K562 (cell line): ENCODE results near the gene STX11. TPM values are rescaled to one million over a fixed set of nuclear protein-coding genes. Genes with fewer than 3 reads are reported as not detected.

Experiments used
- ATAC-seq: fragments of 200-7000 bp; cut with Tn5 transposase; 3 replicates; pipeline ENCODE4 v1.9.1; 2020; ENCODE audit warnings: moderate library complexity
- BruUV-seq: library from RNA; stranded (reverse); fragments of 400-500 nt; replicated peaks from 2 replicates; lab custom pipeline; 2021; lab: Mats Ljungman, UMichigan
- CTCF ChIA-PET: fragments of 300-600 bp; formaldehyde crosslinking; extraction: SDS; loops from one replicate; lab custom pipeline; 2021; ENCODE audit warnings: low intra/inter-chr PET ratio; lab: Yijun Ruan, JAX
- POLR2A ChIA-PET: fragments of 300-600, 350-650 bp; sonication (Branson Sonifier 250); formaldehyde crosslinking; extraction: SDS; loops from one replicate; lab custom pipeline; 2021; ENCODE audit warnings: antibody characterized with exemption, inconsistent platforms; lab: Yijun Ruan, JAX
- DNase-seq, 4 experiments: peaks; one replicate each; pipeline versions ENCODE4 v3.0.0 to v3.0.0-alpha.2; 2011 to 2018; ENCODE audit warnings: low spot score in 3 of 4, mixed read lengths in 3 of 4; ENCODE audit errors: extremely low read depth in 1 of 4
- FAIRE-seq: peaks from 2 replicates; lab custom pipeline; 2011; peaks lifted over from hg19 to GRCh38; lab: Jason Lieb, UNC
- H2AFZ ChIP-seq: 2 replicates; pipeline ENCODE4 v1.6.0; 2011; ENCODE audit warnings: low read depth, low read length, control low read depth, inconsistent platforms
- H3K27ac ChIP-seq: fragments of 200-600 bp; 3 replicates; pipeline ENCODE4 v1.8.0; 2011; ENCODE audit warnings: low read depth, mild to moderate bottlenecking, control low read depth, inconsistent platforms, low read length, moderate library complexity, mixed read lengths; ENCODE audit errors: extremely low read depth
- H3K27me3 ChIP-seq, 2 experiments: fragments of 300-600 bp in 1 of 2; 2 replicates in 1 of 2; 3 replicates in 1 of 2; pipeline versions ENCODE4 v1.6.0 to v1.8.0; 2011; ENCODE audit warnings: inconsistent platforms in 2 of 2, low read length in 2 of 2, mild to moderate bottlenecking in 1 of 2, mixed read lengths in 1 of 2, moderate library complexity in 1 of 2; ENCODE audit not compliant: control insufficient read depth in 2 of 2, insufficient read depth in 2 of 2
- H3K36me3 ChIP-seq: fragments of 300-600 bp; 3 replicates; pipeline ENCODE4 v1.8.0; 2011; ENCODE audit warnings: mild to moderate bottlenecking, low read length, inconsistent platforms; ENCODE audit not compliant: control insufficient read depth, insufficient read depth
- H3K4me1 ChIP-seq, 2 experiments: fragments of 200-600 bp in 1 of 2; replicated peaks in 1 of 2; 2 replicates in 1 of 2; 3 replicates in 1 of 2; pipeline versions ENCODE4 v1.5.1 to v1.8.0; 2011; ENCODE audit warnings: inconsistent platforms in 2 of 2, low read length in 2 of 2, mild to moderate bottlenecking in 1 of 2, mixed read lengths in 1 of 2, moderate library complexity in 1 of 2; ENCODE audit not compliant: control insufficient read depth in 2 of 2, insufficient read depth in 2 of 2
- H3K4me2 ChIP-seq: 2 replicates; pipeline ENCODE4 v1.6.1; 2011; ENCODE audit warnings: low read length, control low read depth, inconsistent platforms, mixed read lengths; ENCODE audit not compliant: insufficient read depth
- H3K4me3 ChIP-seq: fragments of 200-600 bp; sonication (generic), shearing (Covaris generic); 2 replicates; pipeline ENCODE4 v1.5.1; 2016; ENCODE audit warnings: control low read depth, inconsistent platforms
- H3K79me2 ChIP-seq: fragments of 200-600 bp; 3 replicates; pipeline ENCODE4 v1.8.0; 2011; ENCODE audit warnings: low read length, inconsistent platforms; ENCODE audit not compliant: control insufficient read depth, insufficient read depth
- H3K9ac ChIP-seq, 2 experiments: 2 replicates each; pipeline versions ENCODE4 v1.6.0 to v1.6.1; 2011; ENCODE audit warnings: low read depth in 2 of 2, low read length in 2 of 2, control low read depth in 1 of 2, inconsistent platforms in 1 of 2, mild to moderate bottlenecking in 1 of 2, mixed read lengths in 1 of 2; ENCODE audit not compliant: insufficient read depth in 1 of 2
- H3K9me1 ChIP-seq: one replicate; pipeline ENCODE4 v1.6.0; 2011; ENCODE audit warnings: inconsistent platforms, mild to moderate bottlenecking, low read length, moderate library complexity; ENCODE audit not compliant: control insufficient read depth, insufficient read depth
- H3K9me3 ChIP-seq: replicated peaks from 2 replicates; pipeline ENCODE4 v1.5.1; 2011; ENCODE audit warnings: low read depth, low read length, inconsistent platforms; ENCODE audit not compliant: control insufficient read depth, insufficient read depth
- H4K20me1 ChIP-seq: replicated peaks from 2 replicates; pipeline ENCODE4 v1.6.1; 2011; ENCODE audit warnings: low read length, inconsistent platforms, mixed read lengths; ENCODE audit not compliant: control insufficient read depth, insufficient read depth
- BCOR ChIP-seq: fragments of 450-650 bp; IDR thresholded peaks from 2 replicates; pipeline ENCODE4 v1.6.1; 2016
- BDP1 ChIP-seq: IDR thresholded peaks from 3 replicates; pipeline ENCODE4 v1.6.1; 2011; ENCODE audit not compliant: insufficient read length, insufficient read depth
- CUX1 ChIP-seq: fragments of 200-800 bp; sonication (Bioruptor generic); IDR thresholded peaks from 2 replicates; pipeline ENCODE4 v1.6.1; 2016; ENCODE audit warnings: missing genetic modification characterization, missing compliant biosample characterization
- FOXP1 ChIP-seq: sonication (generic); formaldehyde crosslinking; IDR thresholded peaks from 2 replicates; pipeline ENCODE4 v1.8.0; 2022; ENCODE audit warnings: mild to moderate bottlenecking, missing genetic modification reagents
- HNRNPH1 ChIP-seq: fragments of 200-400 bp; formaldehyde crosslinking; optimal IDR thresholded peaks from 2 replicates; pipeline ENCODE3; 2017; ENCODE audit warnings: low read depth, mild to moderate bottlenecking, low read length, moderate library complexity
- IFI16 ChIP-seq: fragments of 250-450 bp; sonication (Bioruptor Pico); IDR thresholded peaks from 2 replicates; pipeline ENCODE4 v2.1.2; 2022; ENCODE audit warnings: mild to moderate bottlenecking, inconsistent platforms
- MCM2 ChIP-seq: fragments of 450-650 bp; IDR thresholded peaks from 2 replicates; pipeline ENCODE4 v1.6.1; 2017; ENCODE audit warnings: low read depth, mild to moderate bottlenecking
- PBX2 ChIP-seq, 2 experiments: IDR thresholded peaks in 1 of 2; conservative IDR thresholded peaks in 1 of 2; 2 replicates each; pipeline ENCODE4 v1.6.1; 2016; ENCODE audit warnings: low read depth in 2 of 2, mild to moderate bottlenecking in 1 of 2, missing compliant biosample characterization in 1 of 2, missing genetic modification characterization in 1 of 2, moderate library complexity in 1 of 2
- TCF15 ChIP-seq: fragments of 250-450 bp; sonication (Bioruptor Pico); IDR thresholded peaks from 2 replicates; pipeline ENCODE4 v1.8.0; 2022; ENCODE audit warnings: moderate library complexity, mild to moderate bottlenecking, inconsistent platforms
- USF2 ChIP-seq: sonication (generic); formaldehyde crosslinking; IDR thresholded peaks from 2 replicates; pipeline ENCODE4 v1.5.0; 2020; ENCODE audit warnings: missing genetic modification reagents
- ZNF133 ChIP-seq: fragments of 250-450 bp; sonication (Bioruptor Pico); IDR thresholded peaks from 2 replicates; pipeline ENCODE4 v1.4.0; 2020; ENCODE audit warnings: mild to moderate bottlenecking
- WGBS: fragments of 100-300 bp; shearing (Covaris generic); methylation state at CpG from one replicate; pipeline ENCODE4 v1.1.6; 2016; ENCODE audit warnings: low coverage, mixed read lengths; ENCODE audit not compliant: insufficient coverage; ENCODE audit errors: missing lambda C conversion rate; 5-methylcytosine and 5-hydroxymethylcytosine counted together
- in situ Hi-C: fragments of 300-500 bp; cut with MboI; formaldehyde crosslinking; loops from 4 replicates; pipeline ENCODE4 v1.15.0; 2018; ENCODE audit warnings: inconsistent platforms, mixed read lengths
- intact Hi-C: fragments of 100-400 bp; cut with micrococcal nuclease; formaldehyde crosslinking; loops from 2 replicates; pipeline ENCODE4 v1.14.2; 2022
- polyA plus RNA-seq, 8 experiments: library from polyadenylated mRNA; depleted of rRNA in 4 of 8; stranded (reverse) in 5 of 8; unstranded in 3 of 8; fragments of >200 nt; fragmentation: Nextera tagmentation in 2 of 8; fragmentation: Illumina TruSeq in 1 of 8; extraction: Ambion mirVana in 2 of 8; extraction: Trizol in 1 of 8; gene quantifications; 2 replicates each; pipeline versions ENCODE4 v1.2.1 to v1.2.3, GENCODE V29; 2011 to 2014; ENCODE audit warnings: inconsistent platforms in 1 of 8, missing spikeins in 1 of 8
- total RNA-seq, 7 experiments: library from RNA; depleted of rRNA in 6 of 7; stranded (reverse); fragments of >200 nt in 6 of 7; fragmentation: Illumina TruSeq in 2 of 7; extraction: Trizol in 2 of 7; gene quantifications; 2 replicates each; pipeline versions ENCODE4 v1.2.1 to v1.2.3, GENCODE V29; 2011 to 2021; ENCODE audit warnings: low replicate concordance in 1 of 7

Gene STX11
- total and polyA plus RNA-seq, 9 of the 15 experiments (the other 6 are each of a cell fraction or from before 2014, with no cell fraction given): 0.06 to 0.73 (median 0.40) TPM

- TF ChIP-seq CUX1 (CRISPR knock-in tag): no peak
- TF ChIP-seq ZNF133 (CRISPR knock-in tag): no peak
Observed at GRCh38 chr6:144141470-144141869, 8.8 kb upstream of the STX11 start (continued).

- no peak overlapping the region for H3K27ac ChIP-seq
- no peak for DNase-seq
- CTCF ChIA-PET: no interaction called here
- no peaks in the 10 kb centered on the region for H3K9me3 ChIP-seq
- FAIRE-seq: no peak
- H2AFZ ChIP-seq: no peak overlapping the region
- no peak overlapping the region for H3K9ac ChIP-seq
- H3K36me3 ChIP-seq: no peaks in the 10 kb centered on the region
- in situ Hi-C loops (no loop called here), intact Hi-C loops (no loop called here)
- peaks cover 2 to 6% of the 10 kb centered on the region in 2 experiments; a peak in 3 of 5 replicates for H3K27me3 ChIP-seq
- no TSS peak for BruUV-seq
- no peak overlapping the region for H3K4me2 ChIP-seq
- H4K20me1 ChIP-seq: no peaks in the 10 kb centered on the region
- no peak for ATAC-seq
- H3K9me1 ChIP-seq: no peaks in the 10 kb centered on the region
- POLR2A ChIA-PET: interaction anchor here (0.6 kb wide), 2 partner anchors 14 to 547 kb away, joined by 3 read pairs; no protein-coding TSS in a partner anchor
- H3K4me1 ChIP-seq: no peaks in the 10 kb centered on the region; a peak in 1 of 5 replicates
- WGBS: 0% methylated on average over 1 of the region's 1 CpG
- no peak overlapping the region for H3K4me3 ChIP-seq
- no peaks in the 10 kb centered on the region for H3K79me2 ChIP-seq
- no peak for TF ChIP-seq BCOR
- TF ChIP-seq MCM2: no peak
- TF ChIP-seq USF2: no peak
- TF ChIP-seq IFI16 (CRISPR knock-in tag): no peak
- no peak for TF ChIP-seq PBX2 (CRISPR knock-in tag; IDR thresholded peaks at IDR 0.05; ENCODE audit: low read depth)
- TF ChIP-seq PBX2 (tag; conservative IDR thresholded peaks at IDR 0.05; ENCODE audit: low read depth): no peak
- no peak for TF ChIP-seq BDP1
- TF ChIP-seq HNRNPH1: no peak
- no peak for TF ChIP-seq FOXP1 (CRISPR knock-in tag)
- TF ChIP-seq TCF15: no peak
Observed at GRCh38 chr6:144143106-144143505, 7.2 kb upstream of the STX11 start.
